GM19099 (cell line): ENCODE results near the gene NEK2.

ENCODE experiments used
- POLR2A ChIP-seq: IDR thresholded peaks from 3 replicates; pipeline ENCODE4 v1.6.1; 2011; ENCODE audit warnings: low read depth; ENCODE audit not compliant: insufficient read length; ENCODE audit errors: extremely low read depth

Gene NEK2

DNA sequence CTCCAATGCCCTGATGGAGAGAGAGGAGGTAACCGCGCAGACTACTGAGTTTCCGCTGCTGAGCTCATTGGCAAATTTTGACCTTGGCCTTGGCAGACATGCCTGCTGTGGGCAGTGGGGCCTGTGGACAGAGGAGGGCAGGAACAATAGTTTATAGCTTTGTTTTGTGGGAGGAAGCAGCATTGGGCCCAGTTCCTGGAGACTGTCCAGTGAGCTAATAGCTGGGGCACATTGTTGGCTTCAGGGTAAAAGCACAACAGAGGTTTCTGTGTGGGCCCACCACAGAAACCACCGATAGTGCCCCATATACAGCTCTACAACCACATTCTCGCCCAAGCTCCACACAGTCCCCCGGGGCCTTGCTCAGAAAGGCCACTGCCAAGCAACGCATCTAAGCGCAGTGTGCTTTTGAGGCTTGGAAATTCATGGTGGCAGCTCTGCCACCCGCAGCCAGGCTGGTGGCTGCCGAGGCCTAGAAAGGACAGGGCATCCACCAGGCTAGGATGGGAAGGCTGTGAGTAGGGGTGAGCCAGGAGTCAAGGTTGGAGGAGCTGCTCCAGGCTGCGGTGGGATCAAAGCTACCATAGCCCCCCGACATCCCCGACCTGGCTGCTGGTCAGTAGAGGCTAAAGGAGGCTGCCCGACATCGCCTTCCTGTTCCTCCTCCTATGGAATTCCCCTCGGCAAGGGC lies 43.2 kb downstream of the NEK2 start:
- no peak for TF ChIP-seq POLR2A

DNA sequence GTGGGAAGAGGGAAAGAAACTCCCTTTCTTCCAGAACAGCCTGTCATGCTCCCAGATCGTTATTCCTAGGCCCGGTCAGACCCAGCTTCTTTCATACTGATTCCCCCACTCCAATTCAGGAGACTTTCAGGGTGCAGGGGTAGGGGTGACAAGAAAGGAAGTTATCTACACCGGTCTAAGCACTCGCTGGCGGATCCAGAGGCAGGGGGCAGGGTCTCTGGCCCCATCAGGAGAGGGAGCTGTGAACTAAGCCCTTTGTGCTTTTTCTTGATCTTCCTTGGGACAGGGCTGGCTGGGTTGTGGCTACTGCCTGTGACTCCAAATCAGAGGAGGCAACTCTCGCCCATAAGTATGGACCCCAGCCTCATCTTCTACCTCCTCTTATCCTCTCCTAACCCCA lies 44.3 kb downstream of the NEK2 start:
- TF ChIP-seq POLR2A = no peak

DNA sequence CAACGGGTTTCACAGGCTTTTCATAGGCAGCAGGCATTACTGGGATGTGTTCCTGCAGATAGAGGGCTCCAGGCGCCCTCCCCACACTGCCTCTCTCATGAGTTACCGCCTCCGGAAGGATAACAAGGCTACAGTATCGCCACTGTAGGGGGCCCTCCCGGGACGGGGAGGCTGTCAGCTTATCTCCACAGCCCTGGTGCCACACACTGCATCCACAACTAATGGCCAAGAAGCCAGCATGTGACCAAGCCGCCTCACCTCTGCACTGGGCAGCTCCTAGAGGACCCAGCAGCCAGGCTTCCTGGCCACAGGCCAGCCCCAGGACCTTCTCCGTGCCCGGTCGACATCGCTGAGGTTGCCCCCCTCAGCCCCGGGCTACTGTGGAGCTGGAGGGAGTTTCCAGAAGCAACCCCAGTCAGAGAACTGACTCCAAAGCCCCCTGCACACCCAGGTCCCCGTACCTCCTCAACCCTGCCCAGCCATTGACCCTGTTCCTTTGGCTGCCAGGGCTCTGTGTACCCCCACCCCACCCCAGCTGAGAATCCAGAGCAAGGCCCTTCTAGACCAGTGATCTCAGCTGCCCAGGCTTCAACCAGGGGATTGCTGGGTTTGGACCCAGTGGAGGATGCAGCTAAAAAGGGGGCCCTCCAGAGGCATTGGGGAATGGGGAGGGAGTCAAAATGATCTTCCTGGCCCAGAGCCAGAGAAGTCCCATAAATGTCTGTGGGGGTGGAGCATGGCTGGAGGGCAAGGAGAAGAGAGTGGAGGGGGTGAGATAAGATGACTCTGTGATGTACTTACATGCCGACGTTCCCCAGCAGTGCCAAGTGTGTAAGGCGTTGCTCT lies 45.0 kb downstream of the NEK2 start:
- no peak for TF ChIP-seq POLR2A

DNA sequence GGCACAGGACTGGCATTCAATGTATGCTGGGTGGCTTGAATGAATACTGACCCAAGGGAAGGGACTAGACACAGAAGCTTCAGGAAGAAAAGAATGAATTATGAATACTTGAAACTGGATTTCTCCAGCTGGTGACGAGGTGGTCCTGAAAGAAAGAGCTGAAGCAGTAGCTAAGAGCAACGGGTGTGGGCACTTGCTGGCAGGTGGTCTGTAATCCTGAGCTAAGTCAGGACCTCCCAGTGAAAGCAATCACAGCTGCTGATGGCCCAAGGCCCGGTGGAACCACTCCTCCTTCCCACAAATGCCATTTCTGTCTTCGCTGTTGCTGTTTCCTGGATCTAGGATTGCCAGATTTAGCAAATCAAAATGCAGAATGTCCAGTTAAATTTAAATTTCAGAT lies 47.0 kb downstream of the NEK2 start:
- TF ChIP-seq POLR2A = no peak

DNA sequence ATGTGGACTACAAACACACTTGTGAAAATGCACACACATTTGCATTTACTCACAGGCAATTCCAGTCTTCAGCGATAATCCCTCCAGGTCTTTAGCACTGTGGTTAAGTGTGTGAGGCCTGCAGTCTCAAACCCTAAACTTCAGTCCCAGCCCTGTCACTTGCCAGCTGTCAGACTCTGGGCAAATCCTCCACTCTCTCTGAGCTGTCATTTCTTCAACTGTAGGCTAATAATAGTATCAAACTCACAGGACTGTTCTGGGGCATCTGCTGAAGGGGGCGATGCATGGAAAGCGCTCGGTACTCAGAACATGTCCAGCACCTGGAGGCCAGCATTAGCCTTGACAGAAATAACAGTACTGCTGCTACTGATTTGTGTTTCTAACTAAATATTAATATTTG lies 48.2 kb downstream of the NEK2 start:
- no peak for TF ChIP-seq POLR2A

DNA sequence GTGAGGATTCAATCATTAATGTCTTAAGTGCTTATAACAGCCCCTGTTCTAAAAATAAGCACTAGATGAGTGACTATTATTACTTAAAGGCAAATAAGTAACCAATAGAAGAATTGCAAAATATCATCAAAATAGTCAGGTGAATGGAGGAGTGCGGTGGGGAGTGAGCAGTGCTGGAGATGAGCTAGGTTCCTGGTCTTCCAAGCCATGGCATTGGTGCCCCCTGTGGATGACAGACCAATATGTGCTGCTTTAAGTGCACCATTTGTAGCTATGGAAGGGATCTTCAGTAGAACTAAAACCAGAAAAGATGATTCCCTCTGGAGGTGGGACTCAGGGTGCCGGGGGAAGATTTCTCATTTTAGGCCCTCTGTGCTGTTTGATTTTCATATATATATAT lies 50.4 kb downstream of the NEK2 start:
- no peak for TF ChIP-seq POLR2A

DNA sequence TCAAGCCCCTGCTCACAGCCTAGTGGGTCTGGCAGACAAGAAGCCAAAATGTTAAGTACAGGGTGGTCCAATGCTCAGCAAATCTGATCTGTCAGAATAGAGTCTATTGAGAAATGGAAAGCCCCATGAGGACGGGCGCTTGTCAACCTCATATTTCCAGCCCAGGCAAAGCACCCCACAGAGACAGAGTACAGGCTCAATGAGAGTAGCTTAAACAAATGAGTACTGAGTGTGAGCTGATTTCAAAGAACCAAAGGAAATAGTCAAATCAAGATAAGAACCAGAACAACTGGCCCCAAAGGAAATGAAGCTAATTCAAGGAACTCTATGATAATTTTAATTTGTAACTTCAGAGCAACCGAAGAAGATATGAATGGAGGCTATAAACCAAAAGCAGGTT lies 51.9 kb downstream of the NEK2 start:
- no peak for TF ChIP-seq POLR2A

DNA sequence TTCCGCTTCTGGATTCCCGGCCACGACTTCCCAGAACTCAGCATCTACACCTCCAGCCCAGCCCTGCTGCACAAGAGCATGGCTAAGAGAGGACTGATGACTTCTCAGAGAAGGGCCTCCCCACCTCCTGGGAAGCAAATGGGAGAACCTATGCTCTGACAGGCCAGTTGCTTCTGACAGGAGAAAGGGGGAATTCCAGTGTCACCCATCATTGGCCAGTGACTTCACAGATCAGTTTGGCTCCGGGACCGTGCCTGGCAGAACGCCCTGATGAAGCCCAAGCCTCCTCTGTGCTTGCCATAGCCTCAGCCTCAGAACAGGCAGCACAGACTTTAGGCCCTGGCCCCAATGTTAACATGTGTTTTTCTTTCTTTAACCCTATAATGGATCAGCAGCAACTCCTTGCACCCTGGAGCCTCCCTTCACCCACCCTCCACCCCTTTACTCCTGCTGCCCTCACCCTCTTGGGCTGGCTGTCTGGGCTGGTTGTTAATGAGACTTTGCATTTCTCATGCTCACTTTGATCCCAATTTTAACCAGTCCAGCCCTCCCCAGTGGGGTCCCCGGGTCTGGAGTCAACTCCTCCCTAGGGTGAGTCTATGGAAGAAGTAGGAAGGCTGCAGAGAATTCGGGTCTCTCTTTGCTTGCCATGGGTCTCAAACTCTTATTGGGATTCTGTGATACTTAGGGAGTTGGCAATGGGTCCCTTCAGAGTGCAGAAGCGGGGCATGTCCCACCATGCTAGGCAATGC lies 53.8 kb downstream of the NEK2 start:
- TF ChIP-seq POLR2A = no peak

DNA sequence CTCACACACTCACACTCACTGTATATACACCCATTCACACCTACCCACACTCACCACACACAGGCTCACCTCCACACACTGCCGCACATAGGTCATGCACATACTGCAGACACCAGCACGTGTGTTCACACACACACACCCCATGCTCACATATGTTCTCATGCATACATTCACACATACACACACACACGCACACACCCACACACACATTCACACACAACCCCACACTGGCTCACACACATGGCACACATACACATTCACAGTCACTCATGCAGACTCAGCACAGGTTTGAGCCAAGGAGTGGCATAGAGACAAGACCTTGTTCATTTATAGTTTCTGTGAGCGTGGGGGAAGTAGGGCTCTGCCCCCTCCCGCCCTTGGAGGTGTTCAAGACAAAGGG lies 55.3 kb downstream of the NEK2 start:
- TF ChIP-seq POLR2A = no peak

DNA sequence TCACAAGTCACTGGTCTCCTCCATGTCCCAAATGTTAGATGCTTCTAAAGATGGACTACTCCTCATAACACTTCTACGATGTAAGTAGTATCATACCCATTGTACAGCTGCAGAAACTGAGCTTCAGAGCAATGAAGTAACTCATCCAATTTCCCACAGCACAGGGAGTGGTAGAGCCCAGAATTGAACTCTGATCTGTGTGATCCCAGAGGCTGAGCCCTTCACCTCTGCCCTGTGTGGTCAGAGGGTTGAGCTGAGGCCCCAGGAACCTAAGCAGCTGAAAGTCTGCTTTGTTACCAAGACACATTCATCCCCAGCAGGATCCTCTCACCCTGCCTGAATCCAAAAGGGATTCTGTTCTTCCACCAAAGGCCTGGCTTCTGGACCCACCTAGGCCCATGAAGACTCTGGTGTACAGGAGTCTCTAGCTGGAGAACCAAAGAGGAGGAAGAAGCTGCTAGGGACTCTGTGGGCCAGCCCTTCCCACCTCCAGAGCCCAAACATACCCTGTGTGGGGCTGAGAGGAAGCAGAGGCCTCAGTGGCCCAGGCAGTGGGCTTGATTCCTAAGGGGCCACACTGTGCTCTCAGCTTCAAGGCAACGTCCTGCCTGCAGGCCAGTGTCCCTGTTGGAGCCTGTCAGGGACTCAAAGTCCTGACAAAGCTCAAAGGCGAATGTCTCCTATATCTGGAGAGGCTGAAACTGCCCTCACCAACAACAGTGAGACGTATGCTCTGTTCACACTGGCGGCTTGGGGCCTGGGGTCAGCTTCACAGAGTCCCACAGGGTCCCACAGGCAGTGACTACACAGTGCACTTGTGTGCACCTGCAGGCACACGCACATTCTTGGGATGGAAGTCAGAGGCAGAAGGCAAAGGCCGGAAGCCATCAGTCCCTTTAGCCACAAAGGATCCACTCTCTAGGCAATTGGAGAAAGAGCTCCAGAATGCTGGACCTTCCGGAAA lies 56.1 kb downstream of the NEK2 start:
- TF ChIP-seq POLR2A = no peak

DNA sequence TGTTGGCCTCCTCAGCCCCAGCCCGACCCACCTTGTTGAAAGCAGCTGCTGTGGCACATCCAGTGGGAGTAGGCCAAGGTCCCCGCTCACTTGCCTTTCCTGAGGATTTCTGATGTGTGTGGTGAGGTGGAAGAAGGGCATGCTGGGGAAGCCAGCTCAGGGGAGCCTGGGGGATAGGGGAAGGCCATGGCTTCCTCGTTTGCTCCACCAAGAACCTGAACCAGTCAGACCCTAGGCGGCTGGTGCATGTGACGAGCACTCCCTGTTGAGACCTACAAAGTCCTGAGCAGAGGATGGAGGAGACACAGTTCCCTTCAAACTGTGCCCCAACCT lies 58.5 kb downstream of the NEK2 start:
- TF ChIP-seq POLR2A = no peak

DNA sequence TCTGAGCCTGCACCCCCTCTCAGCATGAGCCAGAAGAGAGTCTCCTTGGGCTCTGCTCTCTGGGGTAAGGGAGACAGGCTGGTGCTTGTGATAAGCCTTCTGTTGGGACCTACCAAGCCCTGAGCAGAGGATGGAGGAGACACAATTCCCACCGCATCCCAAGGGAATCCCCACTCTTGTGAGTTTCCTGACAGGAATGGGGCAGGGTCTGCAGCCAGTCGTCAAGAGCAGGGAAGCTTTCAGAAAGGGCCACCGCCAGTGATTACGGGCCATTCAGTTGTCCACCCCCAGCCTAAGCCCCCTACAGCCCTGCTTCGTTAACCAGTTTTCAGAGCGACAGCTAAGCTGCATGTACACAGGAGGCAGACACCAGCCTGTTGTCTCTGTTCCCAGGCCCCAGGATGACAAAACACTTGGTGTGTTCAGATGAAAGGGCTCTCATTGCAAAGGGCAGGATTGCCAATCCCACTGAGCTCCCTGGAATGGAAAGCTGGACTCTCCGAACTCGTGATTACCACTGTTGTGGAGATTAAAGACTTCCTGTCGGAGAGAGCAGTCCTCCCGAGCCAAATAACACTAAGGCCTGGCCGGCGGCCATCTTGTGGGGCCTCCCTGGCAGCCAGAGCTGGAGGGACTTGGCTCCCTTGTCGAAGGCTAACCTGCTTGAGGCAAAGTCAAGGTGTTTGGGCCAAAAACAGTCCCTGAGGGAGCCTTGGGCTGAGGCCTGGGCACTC lies 59.0 kb downstream of the NEK2 start:
- no peak for TF ChIP-seq POLR2A

DNA sequence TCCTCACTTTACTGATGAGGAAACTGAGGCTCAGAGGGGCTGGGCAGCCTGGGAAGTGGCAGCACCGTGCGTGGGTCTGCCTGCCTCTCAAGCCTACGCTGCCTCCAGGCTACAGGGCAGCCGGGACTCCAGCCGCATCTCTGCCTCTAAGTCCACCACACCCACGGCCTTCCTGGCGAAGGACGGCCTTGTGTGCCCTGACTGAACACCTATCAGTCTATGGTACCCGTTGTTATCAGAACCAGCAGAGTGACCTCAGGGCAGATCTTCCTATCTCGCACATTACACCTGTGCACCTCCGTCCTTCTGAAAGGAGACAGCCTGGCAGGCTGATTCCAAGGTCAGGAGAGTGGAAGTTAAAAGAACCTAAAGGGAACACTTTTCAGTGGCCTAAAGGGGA lies 60.8 kb downstream of the NEK2 start:
- TF ChIP-seq POLR2A = no peak

DNA sequence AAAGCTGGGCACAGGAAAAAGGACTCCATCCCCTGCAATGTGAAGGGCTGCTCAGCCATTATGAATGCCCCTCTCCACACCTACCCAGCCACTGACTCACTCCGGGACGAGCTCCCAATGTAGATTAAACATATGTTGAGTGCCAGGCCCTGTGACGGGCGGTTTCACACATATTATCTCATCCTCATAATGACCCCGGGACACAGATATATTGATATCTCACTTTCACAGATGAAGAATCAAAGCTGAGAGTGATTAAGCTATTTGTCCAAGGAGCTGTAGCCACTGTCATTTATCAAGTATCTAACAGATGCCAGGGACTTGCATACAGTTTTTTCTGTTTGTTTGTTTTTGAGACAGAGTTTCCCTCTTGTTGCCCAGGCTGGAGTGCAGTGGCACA lies 61.5 kb downstream of the NEK2 start:
- TF ChIP-seq POLR2A = no peak
